ENCODE results near the gene XRCC5.
"Not testable (repeated sequence)": the region's sequence is repeated elsewhere in the genome, so short reads cannot be mapped to it uniquely, and the experiment has no call there.

XRCC5 gene

GRCh38 chr2:216118474-216118873 is 9.3 kb downstream of the XRCC5 start:
- no peak for DNase-seq (ENCODE audit: low read depth)

GRCh38 chr2:216119146-216119545 is 10.0 kb downstream of the XRCC5 start:
- no peak for DNase-seq (ENCODE audit: low read depth)

GRCh38 chr2:216119986-216120385 is 10.8 kb downstream of the XRCC5 start:
- DNase-seq (ENCODE audit: low read depth): no peak

- DNase-seq (ENCODE audit: low read depth): no peak
Observed at GRCh38 chr2:216121255-216121654, 12.1 kb downstream of the XRCC5 start.

- DNase-seq (ENCODE audit: low read depth): no peak
Observed at GRCh38 chr2:216126943-216127342, 17.8 kb downstream of the XRCC5 start.

GRCh38 chr2:216130346-216130971 is 21.3 kb downstream of the XRCC5 start:
- DNase-seq (ENCODE audit: low read depth): no peak

- no peak for DNase-seq (ENCODE audit: low read depth)
Observed at GRCh38 chr2:216131175-216131926, 22.2 kb downstream of the XRCC5 start.

GRCh38 chr2:216132585-216132984 is 23.4 kb downstream of the XRCC5 start:
- no peak for DNase-seq (ENCODE audit: low read depth)

GRCh38 chr2:216133397-216133796 is 24.2 kb downstream of the XRCC5 start:
- DNase-seq (ENCODE audit: low read depth): no peak

- DNase-seq (ENCODE audit: low read depth): no peak
Observed at GRCh38 chr2:216134958-216135541, 25.9 kb downstream of the XRCC5 start.

GRCh38 chr2:216139884-216140283 is 30.7 kb downstream of the XRCC5 start:
- no peak for DNase-seq (ENCODE audit: low read depth)

GRCh38 chr2:216141516-216141915 is 32.4 kb downstream of the XRCC5 start:
- DNase-seq (ENCODE audit: low read depth): not testable (repeated sequence)

GRCh38 chr2:216142540-216142939 is 33.4 kb downstream of the XRCC5 start:
- no peak for DNase-seq (ENCODE audit: low read depth)

GRCh38 chr2:216144372-216144771 is 35.2 kb downstream of the XRCC5 start:
- no peak for DNase-seq (ENCODE audit: low read depth)

- no peak for DNase-seq (ENCODE audit: low read depth)
Observed at GRCh38 chr2:216144857-216145256, 35.7 kb downstream of the XRCC5 start.

GRCh38 chr2:216146573-216146972 is 37.4 kb downstream of the XRCC5 start:
- no peak for DNase-seq (ENCODE audit: low read depth)

GRCh38 chr2:216147172-216148131 is 38.3 kb downstream of the XRCC5 start:
- DNase-seq (ENCODE audit: low read depth): no peak

GRCh38 chr2:216148983-216149382 is 39.8 kb downstream of the XRCC5 start:
- no peak for DNase-seq (ENCODE audit: low read depth)

GRCh38 chr2:216149741-216150140 is 40.6 kb downstream of the XRCC5 start:
- DNase-seq (ENCODE audit: low read depth): no peak

GRCh38 chr2:216151313-216152025 is 42.3 kb downstream of the XRCC5 start:
- DNase-seq (ENCODE audit: low read depth): no peak

- DNase-seq (ENCODE audit: low read depth): no peak
Observed at GRCh38 chr2:216155954-216156353, 46.8 kb downstream of the XRCC5 start.

- DNase-seq (ENCODE audit: low read depth): no peak
Observed at GRCh38 chr2:216156822-216157221, 47.7 kb downstream of the XRCC5 start.

Data from activated T-cell treated with anti-CD3 and anti-CD28 coated beads for 48 hours (primary cell).